ENCODE measurements around the gene RHBDD3. TPM values are rescaled to one million over a fixed set of nuclear protein-coding genes. Genes with fewer than 3 reads are reported as not detected.
A peak's percentile ranks its signal among the peaks of the same experiment; 100 is the strongest.

RHBDD3 gene
- polyA plus RNA-seq, 4 donors, result 13.6 to 43.1 (median 18.3) TPM

- no peaks in the 10 kb centered on the region for H3K27me3 ChIP-seq (ENCODE audit: control insufficient read depth in 3 of 3, insufficient read depth in 3 of 3, low read length in 3 of 3)
- peak in 1 of 2 donors; percentile 0 for DNase-seq
Observed at GRCh38 chr22:29215012-29215860, 52.5 kb downstream of the RHBDD3 start.

DNA sequence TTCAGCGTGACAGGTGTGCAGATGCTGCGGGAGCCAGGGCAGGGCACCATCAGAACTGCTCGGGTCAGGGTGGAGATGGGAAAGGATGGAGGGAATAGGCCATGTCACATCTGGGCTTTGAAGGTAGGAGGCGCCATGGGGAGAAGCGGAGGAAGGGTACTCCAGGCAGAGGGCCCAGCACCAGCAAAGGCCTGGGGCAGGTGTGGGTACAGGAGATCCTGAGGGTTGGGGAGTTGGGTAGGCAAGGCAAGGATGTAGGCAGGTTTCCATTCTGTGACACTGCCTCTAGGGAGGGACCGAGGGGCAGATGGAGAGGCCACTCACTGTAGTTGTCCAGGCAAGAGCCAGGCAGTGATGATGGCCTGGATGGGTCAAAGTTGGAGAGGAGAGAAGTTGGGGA, 53.5 kb downstream of the RHBDD3 start:
- H3K27ac ChIP-seq (ENCODE audit: low read depth in 1 of 3, low read length in 2 of 3), result no peak overlapping the region
- H3K27me3 ChIP-seq (ENCODE audit: control insufficient read depth in 3 of 3, insufficient read depth in 3 of 3, low read length in 3 of 3), result no peaks in the 10 kb centered on the region
- peaks cover 0 to 92% (median 0%) of the 10 kb centered on the region in 3 donors for H3K36me3 ChIP-seq (ENCODE audit: control insufficient read depth in 3 of 3, insufficient read depth in 2 of 3, low read depth in 1 of 3, low read length in 3 of 3)
- DNase-seq (peak in 1 of 2 donors; percentile 0), FAIRE-seq (no peak)
- H3K9me3 ChIP-seq (ENCODE audit: control insufficient read depth in 2 of 2, insufficient read depth in 1 of 2, low read depth in 1 of 2, low read length in 1 of 2), result no peaks in the 10 kb centered on the region
- WGBS, 3 donors, result 91 to 95% (median 91%) methylated on average over 6 of the region's 6 CpGs
- H3K4me3 ChIP-seq (ENCODE audit: low read depth in 1 of 3, low read length in 3 of 3), result no peak overlapping the region
- peaks cover 0 to 15% (median 0%) of the 10 kb centered on the region in 3 donors for H3K4me1 ChIP-seq (ENCODE audit: control insufficient read depth in 3 of 3, insufficient read depth in 2 of 3, low read depth in 1 of 3, low read length in 2 of 3)

More at GRCh38 chr22:29215012-29215860, 52.5 kb downstream of the RHBDD3 start:
- no peak for FAIRE-seq
- WGBS, 3 donors, result 88 to 92% (median 90%) methylated on average over 12 to 14 of the region's 14 CpGs
- peaks cover 0 to 7% (median 0%) of the 10 kb centered on the region in 3 donors for H3K4me1 ChIP-seq (ENCODE audit: control insufficient read depth in 3 of 3, insufficient read depth in 2 of 3, low read depth in 1 of 3, low read length in 2 of 3)
- no peak overlapping the region for H3K4me3 ChIP-seq (ENCODE audit: low read depth in 1 of 3, low read length in 3 of 3)
- H3K9me3 ChIP-seq (ENCODE audit: control insufficient read depth in 2 of 2, insufficient read depth in 1 of 2, low read depth in 1 of 2, low read length in 1 of 2), result no peaks in the 10 kb centered on the region
- H3K36me3 ChIP-seq (ENCODE audit: control insufficient read depth in 3 of 3, insufficient read depth in 2 of 3, low read depth in 1 of 3, low read length in 3 of 3), result peaks cover 0 to 93% (median 0%) of the 10 kb centered on the region in 3 donors
- H3K27ac ChIP-seq (ENCODE audit: low read depth in 1 of 3, low read length in 2 of 3), result no peak overlapping the region

- FAIRE-seq, result no peak
- Histone ChIP-seq H3K4me1 (ENCODE audit: control insufficient read depth in 3 of 3, insufficient read depth in 2 of 3, low read depth in 1 of 3, low read length in 2 of 3) (peaks cover 0 to 22% (median 0%) of the 10 kb centered on the region in 3 donors), H3K36me3 (ENCODE audit: control insufficient read depth in 3 of 3, insufficient read depth in 2 of 3, low read depth in 1 of 3, low read length in 3 of 3) (peaks cover 0 to 90% (median 0%) of the 10 kb centered on the region in 3 donors)
Observed at GRCh38 chr22:29213493-29213892, 54.3 kb downstream of the RHBDD3 start.

DNA sequence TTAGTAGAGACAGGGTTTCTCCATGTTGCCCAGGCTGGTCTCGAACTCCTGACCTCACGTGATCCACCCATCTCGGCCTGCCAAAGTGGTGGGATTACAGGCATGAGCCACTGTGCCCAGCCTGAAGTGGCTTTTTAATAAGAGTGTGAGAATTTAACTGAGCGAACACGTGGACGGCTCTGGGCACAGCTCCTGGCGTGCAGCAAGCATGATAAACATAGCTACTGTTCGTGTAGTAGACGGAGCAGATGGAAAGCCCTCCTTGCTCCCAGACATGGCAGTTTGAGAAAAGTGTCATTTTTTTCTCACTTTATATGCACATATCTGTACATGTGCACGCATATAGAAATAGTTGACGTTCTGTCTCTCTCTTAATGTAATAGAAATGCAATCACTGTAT, 55.0 kb downstream of the RHBDD3 start:
- Histone ChIP-seq H3K9me3 (ENCODE audit: control insufficient read depth in 2 of 2, insufficient read depth in 1 of 2, low read depth in 1 of 2, low read length in 1 of 2) (no peaks in the 10 kb centered on the region), H3K27ac (ENCODE audit: low read depth in 1 of 3, low read length in 2 of 3) (no peak overlapping the region), H3K4me1 (ENCODE audit: control insufficient read depth in 3 of 3, insufficient read depth in 2 of 3, low read depth in 1 of 3, low read length in 2 of 3) (peaks cover 0 to 30% (median 0%) of the 10 kb centered on the region in 3 donors), H3K27me3 (ENCODE audit: control insufficient read depth in 3 of 3, insufficient read depth in 3 of 3, low read length in 3 of 3) (no peaks in the 10 kb centered on the region), H3K36me3 (ENCODE audit: control insufficient read depth in 3 of 3, insufficient read depth in 2 of 3, low read depth in 1 of 3, low read length in 3 of 3) (peaks cover 0 to 90% (median 0%) of the 10 kb centered on the region in 3 donors), H3K4me3 (ENCODE audit: low read depth in 1 of 3, low read length in 3 of 3) (no peak overlapping the region)
- FAIRE-seq (no peak), DNase-seq (no peak)
- WGBS, 3 donors, result 78 to 90% (median 86%) methylated on average over 11 of the region's 11 CpGs

More at GRCh38 chr22:29213493-29213892, 54.3 kb downstream of the RHBDD3 start:
- no peak for DNase-seq
- no peaks in the 10 kb centered on the region for H3K9me3 ChIP-seq (ENCODE audit: control insufficient read depth in 2 of 2, insufficient read depth in 1 of 2, low read depth in 1 of 2, low read length in 1 of 2)
- WGBS, 3 donors, result 83 to 93% (median 88%) methylated on average over 9 of the region's 9 CpGs
- no peaks in the 10 kb centered on the region for H3K27me3 ChIP-seq (ENCODE audit: control insufficient read depth in 3 of 3, insufficient read depth in 3 of 3, low read length in 3 of 3)
- H3K4me3 ChIP-seq (ENCODE audit: low read depth in 1 of 3, low read length in 3 of 3), result no peak overlapping the region
- no peak overlapping the region for H3K27ac ChIP-seq (ENCODE audit: low read depth in 1 of 3, low read length in 2 of 3)

- peaks cover 0 to 87% (median 0%) of the 10 kb centered on the region in 3 donors for H3K36me3 ChIP-seq (ENCODE audit: control insufficient read depth in 3 of 3, insufficient read depth in 2 of 3, low read depth in 1 of 3, low read length in 3 of 3)
- H3K27ac ChIP-seq (ENCODE audit: low read depth in 1 of 3, low read length in 2 of 3), result no peak overlapping the region
- H3K27me3 ChIP-seq (ENCODE audit: control insufficient read depth in 3 of 3, insufficient read depth in 3 of 3, low read length in 3 of 3), result no peaks in the 10 kb centered on the region
- no peak overlapping the region for H3K4me3 ChIP-seq (ENCODE audit: low read depth in 1 of 3, low read length in 3 of 3)
- no peak for DNase-seq
- no peaks in the 10 kb centered on the region for H3K9me3 ChIP-seq (ENCODE audit: control insufficient read depth in 2 of 2, insufficient read depth in 1 of 2, low read depth in 1 of 2, low read length in 1 of 2)
- H3K4me1 ChIP-seq (ENCODE audit: control insufficient read depth in 3 of 3, insufficient read depth in 2 of 3, low read depth in 1 of 3, low read length in 2 of 3), result peaks cover 0 to 36% (median 0%) of the 10 kb centered on the region in 3 donors
- WGBS, 3 donors, result 92 to 96% (median 94%) methylated on average over 9 of the region's 9 CpGs
- FAIRE-seq, result no peak
Observed at GRCh38 chr22:29211466-29211865, 56.3 kb downstream of the RHBDD3 start.

DNA sequence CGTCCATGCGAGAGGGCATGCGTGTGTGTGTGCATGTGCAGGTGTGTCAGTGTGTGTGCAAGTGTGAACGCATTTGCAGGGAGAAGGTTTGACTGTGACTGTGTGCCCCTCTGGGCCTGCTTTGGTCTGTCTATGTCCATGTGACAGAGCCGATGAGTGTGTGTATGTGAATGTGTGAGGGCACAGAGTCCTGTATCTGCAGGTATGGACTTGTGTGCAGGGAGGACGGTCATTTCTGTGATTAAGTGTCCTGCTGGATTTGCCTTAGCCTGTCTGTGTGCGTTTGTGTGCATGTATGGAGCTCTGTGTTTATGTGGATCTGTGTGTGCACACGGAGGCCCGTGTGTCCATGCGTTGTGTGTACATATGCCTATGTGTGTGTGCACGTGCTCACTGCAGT, 56.7 kb downstream of the RHBDD3 start:
- Histone ChIP-seq H3K9me3 (ENCODE audit: control insufficient read depth in 2 of 2, insufficient read depth in 1 of 2, low read depth in 1 of 2, low read length in 1 of 2) (no peaks in the 10 kb centered on the region), H3K4me1 (ENCODE audit: control insufficient read depth in 3 of 3, insufficient read depth in 2 of 3, low read depth in 1 of 3, low read length in 2 of 3) (peaks cover 0 to 36% (median 0%) of the 10 kb centered on the region in 3 donors), H3K27me3 (ENCODE audit: control insufficient read depth in 3 of 3, insufficient read depth in 3 of 3, low read length in 3 of 3) (no peaks in the 10 kb centered on the region), H3K27ac (ENCODE audit: low read depth in 1 of 3, low read length in 2 of 3) (no peak overlapping the region), H3K4me3 (ENCODE audit: low read depth in 1 of 3, low read length in 3 of 3) (no peak overlapping the region), H3K36me3 (ENCODE audit: control insufficient read depth in 3 of 3, insufficient read depth in 2 of 3, low read depth in 1 of 3, low read length in 3 of 3) (peaks cover 0 to 83% (median 0%) of the 10 kb centered on the region in 3 donors)
- FAIRE-seq (no peak), DNase-seq (no peak)
- WGBS, 3 donors, result 85 to 89% (median 87%) methylated on average over 11 of the region's 11 CpGs

Other genes with a start within 250 kb of the RHBDD3 start
- gene C22orf31, start 206.2 kb downstream of the RHBDD3 start, polyA plus RNA-seq, result 1 to 10 TPM in 1 of 4 donors, not detected in 3; 1.4 TPM
- gene KREMEN1, start 194.9 kb downstream of the RHBDD3 start, polyA plus RNA-seq, result 10 to 100 TPM in 2 of 4 donors, 1 to 10 TPM in 2; 1.1 to 24.6 (median 7.0) TPM
- 100 to 1,000 TPM in 1 of 4 donors, 1 to 10 TPM in 2, not detected in 1; 2.7 to 131 (median 4.7) TPM for gene EMID1, start 62.1 kb downstream of the RHBDD3 start, polyA plus RNA-seq
- 100 to 1,000 TPM; 145 to 245 (median 186) TPM for gene EWSR1, start 287 bp upstream of the RHBDD3 start, polyA plus RNA-seq
- gene GAS2L1, start 38.7 kb upstream of the RHBDD3 start, polyA plus RNA-seq, result 10 to 100 TPM in 3 of 4 donors, 1 to 10 TPM in 1; 3.9 to 49.0 (median 29.0) TPM
- gene RASL10A, start 47.7 kb upstream of the RHBDD3 start, polyA plus RNA-seq, result 1 to 10 TPM in 3 of 4 donors, under 1 TPM in 1; 0.74 to 4.1 (median 3.8) TPM
- gene AP1B1, start 120.6 kb upstream of the RHBDD3 start, polyA plus RNA-seq, result 10 to 100 TPM; 51.6 to 61.6 (median 57.6) TPM
- gene RFPL1, start 170.6 kb upstream of the RHBDD3 start, polyA plus RNA-seq, result under 1 TPM in 2 of 4 donors, not detected in 2; 0.04 to 0.43 TPM
- gene NEFH, start 212.2 kb upstream of the RHBDD3 start, polyA plus RNA-seq, result 1 to 10 TPM in 2 of 4 donors, not detected in 2; 1.9 to 4.7 TPM

Measured in small intestine (tissue), 7 donors.